Measurements from ENCODE around the gene KRT37.

KRT37 gene

GRCh38 chr17:41444640-41445039 lies 20.3 kb upstream of the KRT37 start:
- TF ChIP-seq, protein P1, sequence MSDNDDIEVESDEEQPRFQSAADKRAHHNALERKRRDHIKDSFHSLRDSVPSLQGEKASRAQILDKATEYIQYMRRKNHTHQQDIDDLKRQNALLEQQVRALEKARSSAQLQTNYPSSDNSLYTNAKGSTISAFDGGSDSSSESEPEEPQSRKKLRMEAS (IDR thresholded peaks at IDR 0.05; ENCODE audit: low read depth, low read length): no peak
- no peak overlapping the region for H3K4me3 ChIP-seq (ENCODE audit: low read depth, low read length)
- no peak for DNase-seq (ENCODE audit: low read depth)

- no peak for DNase-seq (ENCODE audit: low read depth)
- TF ChIP-seq, protein P2, sequence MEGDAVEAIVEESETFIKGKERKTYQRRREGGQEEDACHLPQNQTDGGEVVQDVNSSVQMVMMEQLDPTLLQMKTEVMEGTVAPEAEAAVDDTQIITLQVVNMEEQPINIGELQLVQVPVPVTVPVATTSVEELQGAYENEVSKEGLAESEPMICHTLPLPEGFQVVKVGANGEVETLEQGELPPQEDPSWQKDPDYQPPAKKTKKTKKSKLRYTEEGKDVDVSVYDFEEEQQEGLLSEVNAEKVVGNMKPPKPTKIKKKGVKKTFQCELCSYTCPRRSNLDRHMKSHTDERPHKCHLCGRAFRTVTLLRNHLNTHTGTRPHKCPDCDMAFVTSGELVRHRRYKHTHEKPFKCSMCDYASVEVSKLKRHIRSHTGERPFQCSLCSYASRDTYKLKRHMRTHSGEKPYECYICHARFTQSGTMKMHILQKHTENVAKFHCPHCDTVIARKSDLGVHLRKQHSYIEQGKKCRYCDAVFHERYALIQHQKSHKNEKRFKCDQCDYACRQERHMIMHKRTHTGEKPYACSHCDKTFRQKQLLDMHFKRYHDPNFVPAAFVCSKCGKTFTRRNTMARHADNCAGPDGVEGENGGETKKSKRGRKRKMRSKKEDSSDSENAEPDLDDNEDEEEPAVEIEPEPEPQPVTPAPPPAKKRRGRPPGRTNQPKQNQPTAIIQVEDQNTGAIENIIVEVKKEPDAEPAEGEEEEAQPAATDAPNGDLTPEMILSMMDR (IDR thresholded peaks at IDR 0.05; ENCODE audit: low read depth, low read length): no peak
- TF ChIP-seq, protein P1 (IDR thresholded peaks at IDR 0.05; ENCODE audit: low read depth, low read length): no peak
- no peak for TF ChIP-seq POLR2A (IDR thresholded peaks at IDR 0.05; ENCODE audit: extremely low read depth, insufficient read length)
- TF ChIP-seq MYC (IDR thresholded peaks at IDR 0.05; ENCODE audit: low read depth, low read length): no peak
- no peak overlapping the region for H3K4me3 ChIP-seq (ENCODE audit: low read depth, low read length)
These were observed 19.8 kb upstream of the KRT37 start for GRCh38 chr17:41444186-41444585.

GRCh38 chr17:41442739-41443138 lies 18.4 kb upstream of the KRT37 start:
- H3K4me3 ChIP-seq (ENCODE audit: low read depth, low read length): no peak overlapping the region
- TF ChIP-seq MYC (IDR thresholded peaks at IDR 0.05; ENCODE audit: low read depth, low read length) (no peak), POLR2A (IDR thresholded peaks at IDR 0.05; ENCODE audit: extremely low read depth, insufficient read length) (no peak)
- TF ChIP-seq, protein P2 (IDR thresholded peaks at IDR 0.05; ENCODE audit: low read depth, low read length): no peak
- TF ChIP-seq, protein P1 (IDR thresholded peaks at IDR 0.05; ENCODE audit: low read depth, low read length): no peak
- DNase-seq (ENCODE audit: low read depth): no peak

DNA sequence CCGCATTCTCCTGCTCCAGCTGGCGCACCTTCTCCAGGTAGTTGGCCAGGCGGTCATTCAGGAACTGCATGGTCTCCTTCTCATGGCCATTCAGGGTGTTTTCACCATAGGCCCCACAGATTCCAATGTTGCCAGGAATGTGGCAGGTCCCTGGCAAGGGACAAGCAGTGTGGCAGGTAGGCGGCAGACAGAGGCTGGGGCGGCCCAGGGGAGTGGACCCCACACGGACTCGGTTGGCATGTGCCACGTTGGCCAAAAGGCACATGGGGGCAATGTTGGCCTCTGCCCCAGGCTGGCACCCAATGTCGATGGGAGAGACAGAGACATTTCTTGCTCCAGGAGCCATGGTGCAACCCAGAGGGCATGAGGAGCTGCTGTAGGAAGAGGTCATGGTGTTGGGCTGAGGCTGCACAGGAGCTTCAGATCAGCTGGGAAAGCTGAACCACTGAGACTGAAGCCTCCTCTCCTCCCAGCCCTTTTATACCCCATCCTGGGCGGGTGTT lies 16.2 kb upstream of the KRT37 start, which contains the start of gene KRT38:
TSS of gene KRT38 (minus strand) at position 453 of the 503 bp plus-strand sequence. CDS start at position 391, 62 bp downstream.
- H3K4me3 ChIP-seq (ENCODE audit: low read depth, low read length): no peak within 1 kb of the TSS
- DNase-seq (ENCODE audit: low read depth): no peak
- TF ChIP-seq MYC (IDR thresholded peaks at IDR 0.05; ENCODE audit: low read depth, low read length) (no peak), POLR2A (IDR thresholded peaks at IDR 0.05; ENCODE audit: extremely low read depth, insufficient read length) (no peak)
- TF ChIP-seq, protein P1 (IDR thresholded peaks at IDR 0.05; ENCODE audit: low read depth, low read length): no peak
- TF ChIP-seq, protein P2 (IDR thresholded peaks at IDR 0.05; ENCODE audit: low read depth, low read length): no peak

DNA sequence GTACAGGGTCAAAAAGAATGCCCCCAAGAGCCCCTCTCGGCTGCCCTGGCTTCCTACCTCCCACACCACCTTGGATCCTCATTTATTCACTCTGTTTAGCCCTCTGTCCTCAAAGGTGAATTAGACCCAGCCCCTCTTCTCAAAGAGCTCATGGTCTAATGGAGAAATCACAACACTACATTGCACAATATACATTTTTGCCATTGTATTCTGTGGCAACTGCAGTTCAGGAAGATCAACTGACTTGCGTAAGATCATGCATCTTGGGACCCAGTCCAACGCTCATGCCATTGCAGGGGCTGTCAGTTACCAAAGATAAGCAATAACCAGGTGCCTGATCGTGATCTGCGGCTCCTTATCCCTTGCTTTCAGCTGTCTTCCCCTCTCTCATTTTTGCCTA lies 15.0 kb upstream of the KRT37 start:
- H3K4me3 ChIP-seq (ENCODE audit: low read depth, low read length): no peak overlapping the region
- TF ChIP-seq, protein P2 (IDR thresholded peaks at IDR 0.05; ENCODE audit: low read depth, low read length): no peak
- TF ChIP-seq, protein P1 (IDR thresholded peaks at IDR 0.05; ENCODE audit: low read depth, low read length): no peak
- TF ChIP-seq MYC (IDR thresholded peaks at IDR 0.05; ENCODE audit: low read depth, low read length): no peak
- TF ChIP-seq POLR2A (IDR thresholded peaks at IDR 0.05; ENCODE audit: extremely low read depth, insufficient read length): no peak
- DNase-seq (ENCODE audit: low read depth): peak; percentile 4

GRCh38 chr17:41437769-41438168 lies 13.4 kb upstream of the KRT37 start:
- no peak for DNase-seq (ENCODE audit: low read depth)
- TF ChIP-seq POLR2A (IDR thresholded peaks at IDR 0.05; ENCODE audit: extremely low read depth, insufficient read length) (no peak), MYC (IDR thresholded peaks at IDR 0.05; ENCODE audit: low read depth, low read length) (no peak)
- TF ChIP-seq, protein P2 (IDR thresholded peaks at IDR 0.05; ENCODE audit: low read depth, low read length): no peak
- TF ChIP-seq, protein P1 (IDR thresholded peaks at IDR 0.05; ENCODE audit: low read depth, low read length): no peak
- H3K4me3 ChIP-seq (ENCODE audit: low read depth, low read length): no peak overlapping the region
